HG03103 (cell line): Measurements from ENCODE around the gene MCF2L.
"Not testable (repeated sequence)": the region's sequence is repeated elsewhere in the genome, so short reads cannot be mapped to it uniquely, and the experiment has no call there.

Source experiments
- ATAC-seq: cut with Tn5 transposase; IDR thresholded peaks from one replicate; pipeline ENCODE4 v1.9.1; 2021; ENCODE audit warnings: low read depth; ENCODE audit not compliant: unreplicated experiment

The MCF2L gene

DNA sequence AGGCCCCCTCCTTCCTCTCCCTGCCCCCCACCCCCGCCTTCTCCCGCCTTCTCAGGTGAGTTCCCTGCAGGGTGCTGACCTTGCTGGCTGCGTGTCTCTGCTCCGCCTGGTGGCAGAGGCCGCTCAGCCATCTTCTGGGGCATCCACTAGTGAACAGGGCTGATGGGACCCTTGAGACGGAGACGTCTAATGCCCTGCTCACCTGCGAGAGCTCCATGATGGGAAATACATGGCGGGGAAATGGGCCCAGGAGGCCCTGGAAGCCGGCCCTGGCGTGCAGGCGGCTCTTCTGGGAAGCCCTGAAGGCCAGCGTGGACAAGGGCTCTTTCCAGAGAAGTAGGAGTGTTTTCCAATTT is 121.4 kb downstream of the MCF2L start:
- no peak for ATAC-seq

DNA sequence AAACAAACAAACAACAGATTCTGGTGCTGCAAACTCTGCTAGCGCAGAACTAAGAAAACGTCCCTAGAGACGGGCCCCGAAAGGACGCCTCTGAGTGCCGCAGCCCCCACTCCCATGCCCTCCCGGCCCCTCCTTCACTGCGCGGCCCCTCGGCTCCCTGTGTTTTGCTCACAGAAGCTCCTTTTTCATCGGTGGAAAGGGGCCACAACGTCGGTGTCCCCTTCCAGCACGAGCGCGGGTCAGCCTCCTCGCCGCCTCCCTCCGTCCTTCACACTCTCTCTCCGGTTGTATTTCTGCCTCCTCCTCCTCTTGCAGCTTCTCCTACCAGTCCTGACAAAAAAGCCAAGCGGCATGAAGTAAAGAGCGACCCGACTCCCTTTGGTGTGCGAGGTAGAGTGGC is 121.8 kb downstream of the MCF2L start:
- ATAC-seq, result no peak

DNA sequence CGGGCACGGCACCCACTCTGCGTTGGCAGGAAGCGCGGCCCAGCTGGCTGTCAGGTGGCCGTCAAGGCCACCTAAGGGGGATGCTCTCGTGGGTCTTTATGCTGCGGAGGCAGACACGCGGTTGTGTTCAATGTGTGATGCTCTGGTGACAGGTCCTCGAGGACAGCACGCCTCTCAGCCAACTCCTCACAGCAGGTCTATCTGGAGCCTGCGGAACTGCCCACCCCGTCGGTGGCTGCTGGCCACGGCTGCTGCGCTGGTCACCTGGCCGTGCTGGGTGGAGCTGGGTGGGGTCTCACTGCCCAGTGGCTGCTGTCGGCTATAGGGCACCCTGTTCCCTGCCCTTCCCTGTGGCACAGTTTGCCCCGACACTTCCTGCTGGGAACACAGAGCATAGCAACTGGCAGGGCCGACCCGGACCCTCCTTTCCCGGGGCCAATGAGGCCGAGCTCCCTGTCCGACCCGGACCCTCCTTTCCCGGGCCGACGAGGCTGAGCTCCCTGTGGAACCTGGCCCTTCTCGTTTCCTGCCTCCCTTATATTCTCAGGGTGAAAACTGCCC is 122.3 kb downstream of the MCF2L start:
- ATAC-seq, result no peak

DNA sequence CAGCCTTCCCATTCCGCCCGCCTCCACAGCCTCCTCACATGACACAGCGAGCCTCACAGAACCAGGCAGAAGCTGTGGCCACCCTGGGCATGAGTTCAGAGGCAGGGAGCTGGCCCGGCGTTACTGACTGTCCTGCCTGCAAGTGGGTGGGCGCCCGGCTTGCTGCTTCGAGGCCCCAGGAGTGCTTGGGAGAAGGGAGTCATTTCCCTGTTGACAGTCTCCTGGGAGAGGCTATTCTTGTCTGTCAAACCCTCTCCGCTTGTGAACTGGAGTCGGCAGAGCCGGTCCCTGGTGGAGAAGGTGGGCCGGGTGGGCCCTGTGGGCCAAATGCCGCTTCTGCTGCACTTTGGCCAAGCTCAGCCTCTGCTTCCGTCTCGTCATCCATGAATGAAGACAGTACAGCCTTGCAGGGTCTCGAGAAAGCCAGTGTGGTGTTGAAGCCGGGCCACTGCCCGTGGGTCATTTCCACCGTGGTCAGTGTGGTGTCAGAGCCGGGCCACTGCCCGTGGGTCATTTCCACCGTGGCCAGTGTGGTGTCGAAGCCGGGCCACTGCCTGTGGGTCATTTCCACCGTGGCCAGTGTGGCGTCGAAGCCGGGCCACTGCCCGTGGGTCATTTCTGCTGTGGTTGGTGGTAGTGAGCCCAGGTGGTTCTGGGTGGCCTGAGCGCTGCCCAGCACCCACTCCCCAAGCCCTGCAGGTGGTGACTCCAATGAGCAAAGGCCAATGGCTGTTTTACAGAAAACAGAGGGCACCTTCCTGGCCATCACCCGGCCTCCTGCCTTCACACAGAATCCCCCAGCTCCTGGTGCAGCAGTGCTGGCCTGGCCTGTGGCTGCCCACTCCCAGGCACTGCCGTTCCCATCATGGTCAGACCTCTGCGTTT is 123.1 kb downstream of the MCF2L start:
- no peak for ATAC-seq

DNA sequence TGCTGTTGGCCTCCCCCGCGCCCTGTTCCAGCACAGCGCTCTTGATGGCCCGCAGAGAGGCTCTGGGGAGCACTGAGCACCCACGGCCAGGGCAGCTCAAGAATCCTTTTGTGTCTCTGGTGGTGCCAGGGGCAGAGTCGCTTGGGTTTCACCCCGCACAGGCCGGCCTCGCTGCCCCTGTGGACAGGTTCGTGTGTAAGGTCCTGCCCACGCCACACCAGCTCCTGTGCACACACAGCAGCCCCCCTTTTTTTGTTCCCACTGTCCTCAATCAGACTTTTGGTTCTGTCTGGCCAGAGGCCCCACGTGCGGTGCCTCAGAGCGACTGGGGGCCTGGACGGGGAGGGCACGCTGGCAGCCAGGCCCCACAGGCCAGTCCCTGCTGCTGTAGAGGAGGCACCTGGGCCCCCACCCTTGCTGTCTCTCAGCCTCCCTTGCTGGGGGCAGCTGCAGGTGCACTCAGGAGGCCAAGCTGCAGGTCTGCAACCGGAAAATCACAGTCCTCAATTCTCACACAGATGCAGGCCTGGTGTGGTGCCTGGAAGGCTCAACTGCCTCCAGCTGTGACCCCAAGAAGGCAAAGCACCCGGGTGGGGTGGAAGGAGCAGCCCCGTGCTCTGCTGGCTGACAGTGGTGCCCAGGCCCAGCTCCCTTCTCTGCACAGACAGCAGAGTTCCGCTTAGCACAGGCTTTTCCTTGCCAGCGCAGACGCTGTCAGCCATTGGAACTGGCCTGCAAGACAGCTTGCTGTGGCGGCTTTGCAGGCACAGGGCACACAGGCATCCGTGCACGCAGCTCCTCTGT is 124.0 kb downstream of the MCF2L start:
- ATAC-seq, result no peak

DNA sequence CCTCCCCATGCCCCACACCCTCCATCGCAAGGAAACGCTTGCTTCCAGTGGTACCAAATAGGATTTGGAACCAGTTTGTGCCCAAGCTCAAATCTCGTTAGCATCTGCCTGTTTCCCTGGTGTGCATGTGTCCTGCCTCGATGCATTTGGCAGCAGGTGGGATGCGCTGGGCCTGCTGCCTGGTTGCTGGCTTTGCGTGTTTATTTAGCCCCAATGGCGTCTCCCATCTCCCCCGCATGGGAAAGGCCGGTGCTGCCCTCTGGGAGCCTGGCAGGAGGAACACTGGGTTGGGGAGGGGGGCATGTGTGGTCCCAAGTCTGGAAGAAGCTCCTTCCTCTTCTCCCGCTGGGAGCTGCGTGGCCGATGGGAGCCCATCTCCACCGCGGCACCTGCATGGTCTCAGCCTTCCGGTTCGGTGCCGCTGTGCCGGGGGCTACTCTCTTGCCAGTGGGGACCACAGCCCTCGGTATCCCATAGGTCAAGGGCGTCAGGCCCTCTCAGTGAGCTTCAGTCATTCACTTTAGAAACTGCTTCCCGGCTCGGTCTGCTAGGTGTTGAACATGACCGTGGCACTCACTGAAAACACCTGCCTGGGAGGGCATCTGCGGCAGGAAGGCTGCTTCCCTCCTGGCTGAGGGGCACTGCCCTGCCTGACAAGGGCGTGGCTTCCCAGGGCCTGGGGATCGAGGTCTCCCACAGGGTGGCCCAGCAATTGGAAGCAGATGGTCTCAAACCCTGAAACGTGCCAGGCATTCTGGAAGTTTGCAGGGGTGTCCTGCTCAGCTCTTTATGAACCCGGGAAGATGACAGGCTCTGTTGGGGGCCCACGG is 124.8 kb downstream of the MCF2L start:
- ATAC-seq, result no peak

DNA sequence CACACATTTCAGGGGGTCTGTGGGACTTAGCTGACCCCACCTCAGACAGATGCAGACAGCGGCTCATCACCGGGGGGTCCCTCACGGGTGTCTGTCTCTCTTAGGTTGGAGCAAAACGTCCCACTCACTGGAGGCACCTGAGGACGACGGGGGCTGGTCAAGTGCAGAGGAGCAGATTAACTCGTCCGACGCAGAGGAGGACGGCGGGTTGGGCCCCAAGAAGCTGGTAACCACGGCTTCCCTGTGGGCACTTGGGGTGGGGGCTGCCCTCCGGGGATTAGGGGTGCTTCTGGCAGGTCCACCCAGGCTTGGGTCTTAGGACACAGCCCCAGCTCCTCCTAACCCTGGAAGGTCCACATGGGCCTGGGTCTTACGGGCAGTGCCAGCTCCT is 125.4 kb downstream of the MCF2L start:
- ATAC-seq, result no peak

DNA sequence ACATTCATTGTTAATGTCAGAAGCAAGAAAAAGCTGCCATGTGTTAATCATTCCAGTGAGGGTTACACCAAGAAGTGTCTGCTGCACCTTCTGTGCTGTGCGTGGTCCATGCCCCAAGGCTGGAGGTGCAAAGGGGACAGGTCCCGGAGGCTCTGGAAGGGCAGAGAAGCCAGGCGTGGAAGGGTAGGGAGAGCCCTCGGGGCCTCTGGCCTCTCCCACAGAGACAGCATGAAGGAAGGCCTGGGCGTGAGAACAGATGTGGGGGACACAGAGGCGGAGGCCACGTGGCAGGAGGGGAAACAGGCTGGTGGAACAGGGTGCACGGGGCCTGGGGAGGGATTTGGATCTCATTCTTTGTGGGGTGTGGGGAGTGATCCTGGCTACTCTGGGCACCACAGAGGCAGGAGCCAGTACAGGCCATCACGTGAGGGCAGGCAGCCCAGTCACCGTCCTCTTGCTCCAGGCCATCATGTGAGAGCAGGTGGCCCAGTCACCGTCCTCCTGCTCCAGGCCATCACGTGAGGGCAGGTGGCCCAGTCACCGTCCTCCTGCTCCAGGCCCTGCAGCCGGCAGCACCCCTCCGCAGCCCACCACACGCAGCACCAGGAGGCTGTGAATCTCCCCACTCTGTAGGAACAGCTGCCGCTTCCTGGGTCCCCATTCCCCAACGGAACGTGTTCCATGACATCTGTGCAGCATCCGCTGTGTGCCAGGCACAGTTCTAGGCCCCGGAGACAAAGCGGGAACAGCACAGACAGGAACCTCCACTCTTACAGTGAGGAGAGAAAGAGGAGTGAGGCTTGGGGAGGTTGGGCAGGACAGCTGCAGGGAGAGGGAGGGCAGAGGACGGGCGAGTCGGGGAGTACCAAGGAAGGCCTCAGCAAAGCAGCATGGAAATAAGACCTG is 126.4 kb downstream of the MCF2L start:
- no peak for ATAC-seq

DNA sequence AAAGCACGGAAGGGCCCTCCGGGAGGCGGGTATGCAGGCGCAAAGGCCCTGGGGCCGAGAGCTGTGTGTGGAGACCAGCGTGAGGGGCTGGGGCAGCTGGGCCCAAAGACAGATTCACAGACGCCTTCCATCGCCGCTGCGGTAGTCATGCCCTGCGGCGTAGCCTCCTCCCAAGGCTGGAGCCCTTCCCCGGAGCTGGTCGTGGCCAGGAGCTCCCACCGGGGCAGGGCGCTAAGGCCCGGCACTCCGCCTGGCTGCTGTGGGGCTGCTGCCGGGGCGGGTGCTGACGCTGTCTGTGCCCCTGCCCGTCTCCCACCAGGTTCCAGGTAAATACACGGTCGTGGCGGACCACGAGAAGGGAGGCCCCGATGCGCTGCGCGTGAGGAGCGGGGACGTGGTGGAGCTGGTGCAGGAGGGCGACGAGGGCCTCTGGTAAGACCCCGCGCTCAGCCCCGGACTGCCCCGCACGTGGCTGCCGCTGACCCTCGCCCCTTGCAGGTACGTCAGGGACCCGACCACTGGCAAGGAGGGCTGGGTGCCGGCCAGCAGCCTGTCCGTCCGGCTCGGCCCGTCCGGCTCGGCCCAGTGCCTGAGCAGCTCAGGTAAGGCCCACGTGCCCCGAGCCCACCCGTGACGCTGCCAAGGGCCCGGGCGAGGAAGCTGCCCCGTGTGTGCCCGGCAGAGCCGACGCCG is 127.2 kb downstream of the MCF2L start:
- no peak for ATAC-seq

DNA sequence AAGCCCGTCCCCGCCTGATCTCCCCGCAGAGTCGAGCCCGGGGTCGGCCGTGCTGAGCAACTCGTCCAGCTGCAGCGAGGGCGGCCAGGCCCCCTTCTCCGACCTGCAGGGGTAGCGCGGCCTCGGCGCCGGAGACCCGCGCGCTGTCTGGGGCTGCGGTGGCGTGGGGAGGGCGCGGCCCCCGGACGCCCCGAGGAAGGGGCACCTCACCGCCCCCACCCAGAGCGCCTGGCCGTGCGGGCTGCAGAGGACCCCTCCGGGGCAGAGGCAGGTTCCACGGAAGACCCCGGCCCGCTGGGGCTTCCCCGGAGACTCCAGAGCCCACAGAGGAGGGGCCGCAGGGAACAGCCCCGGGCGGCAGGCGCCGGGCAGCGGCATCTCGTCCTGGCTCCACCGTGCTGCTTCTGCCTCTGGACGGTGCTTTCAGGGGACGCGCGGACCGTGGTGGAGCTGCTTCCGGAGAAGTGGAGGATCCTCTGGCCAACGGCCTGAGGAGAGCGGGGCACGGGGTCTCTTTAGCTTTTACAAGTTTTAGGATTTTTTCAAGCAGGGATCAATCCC is 127.8 kb downstream of the MCF2L start:
- ATAC-seq, result no peak

DNA sequence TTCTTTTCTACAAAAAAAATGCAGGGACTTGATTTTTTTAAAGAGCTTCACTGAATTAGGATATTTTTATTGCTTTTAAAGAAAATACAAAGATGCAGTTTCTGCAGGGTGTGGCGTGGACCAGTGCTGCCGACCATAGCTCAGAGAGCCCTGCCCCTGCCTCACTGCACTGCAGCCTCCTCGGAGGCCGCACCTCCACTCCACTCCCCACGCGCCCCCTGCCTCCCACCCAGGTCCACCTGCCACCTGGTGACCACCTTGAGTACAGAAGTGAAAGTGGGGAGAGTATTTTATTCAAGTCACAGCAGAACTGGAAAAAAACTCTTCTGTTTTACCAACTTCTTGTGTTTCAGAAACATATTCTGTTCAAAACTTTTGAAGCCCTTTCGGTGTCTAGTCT is 128.6 kb downstream of the MCF2L start:
- no peak for ATAC-seq

DNA sequence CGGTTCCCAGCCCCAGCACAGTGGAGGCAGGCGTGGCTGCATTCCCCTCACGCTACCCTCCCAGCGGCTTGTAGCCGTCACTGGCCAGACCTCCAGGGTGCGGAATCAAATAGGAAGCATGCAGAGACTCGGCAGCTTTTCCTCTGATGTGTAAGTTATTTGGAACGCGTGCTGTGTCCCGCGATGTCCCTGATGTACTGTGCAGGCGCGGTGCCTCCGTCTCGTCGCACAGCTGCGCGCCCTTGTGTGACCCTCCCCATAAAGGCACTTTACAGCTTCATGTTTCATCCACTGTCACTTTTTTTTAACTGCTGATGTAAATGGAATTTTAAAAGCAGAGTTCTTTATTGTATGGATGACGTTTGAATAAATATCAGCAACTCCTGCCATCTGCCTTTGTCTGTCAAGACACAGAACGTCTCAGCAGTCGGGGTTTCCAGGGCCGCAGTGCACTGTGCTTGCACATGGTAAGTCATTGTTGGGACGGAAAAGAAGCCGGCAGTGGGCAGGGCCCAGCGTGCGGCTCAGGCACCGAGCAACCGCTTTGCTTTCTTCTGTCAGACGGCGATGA is 129.2 kb downstream of the MCF2L start:
- no peak for ATAC-seq

DNA sequence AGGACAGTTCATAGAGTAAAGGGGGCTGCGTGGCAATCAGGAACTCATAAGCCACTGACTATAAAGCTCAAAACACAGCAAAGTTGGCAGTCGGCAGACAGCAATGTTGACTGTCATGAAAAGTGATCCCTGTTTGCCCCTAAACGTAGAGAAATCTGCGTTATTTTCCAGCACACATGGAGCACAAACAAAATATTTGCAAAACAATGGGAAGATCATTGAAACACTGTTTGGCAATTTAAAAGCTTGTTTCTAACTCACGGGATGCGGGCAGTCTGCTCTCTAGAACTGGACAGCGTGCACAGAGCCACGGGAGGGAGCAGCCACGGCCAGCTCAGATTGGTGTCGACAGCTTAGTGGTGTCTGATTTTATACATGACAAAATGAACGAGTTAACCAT is 130.1 kb downstream of the MCF2L start:
- ATAC-seq, result no peak

DNA sequence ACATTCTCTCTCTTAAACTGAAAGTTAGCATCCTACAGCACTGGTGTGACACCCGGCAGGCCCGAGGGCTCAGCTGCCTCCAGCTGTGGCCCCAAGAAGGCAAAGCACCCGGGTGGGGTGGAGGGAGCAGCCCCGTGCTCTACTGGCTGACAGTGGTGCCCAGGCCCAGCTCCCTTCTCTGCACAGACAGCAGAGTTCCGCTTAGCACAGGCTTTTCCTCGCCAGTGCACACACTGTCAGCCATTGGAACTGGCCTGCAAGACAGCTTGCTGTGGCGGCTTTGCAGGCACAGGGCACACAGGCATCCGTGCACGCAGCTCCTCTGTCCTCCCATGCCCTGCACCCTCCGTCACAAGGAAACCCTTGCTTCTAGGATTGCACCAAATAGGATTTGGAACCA is 133.3 kb downstream of the MCF2L start:
- ATAC-seq, result not testable (repeated sequence)

DNA sequence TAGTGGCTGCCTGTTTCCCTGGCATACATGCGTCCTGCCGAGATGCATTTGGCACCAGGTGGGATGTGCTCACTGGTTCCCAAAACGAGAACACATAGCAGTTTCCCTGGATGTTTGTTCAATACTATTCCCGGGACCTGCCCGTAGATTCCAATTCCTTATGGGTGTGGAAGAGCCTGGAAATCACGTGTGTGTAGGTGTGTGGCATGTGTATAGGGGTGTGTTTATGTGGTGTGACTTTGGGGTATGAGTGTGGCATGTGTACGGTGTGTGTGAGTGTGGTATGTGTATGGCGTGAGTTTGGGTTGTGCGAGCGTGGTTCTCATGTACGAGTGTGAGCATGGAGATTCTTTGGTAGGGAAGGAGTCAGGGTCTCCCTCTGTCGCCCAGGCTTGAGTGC is 133.7 kb downstream of the MCF2L start:
- ATAC-seq, result no peak

DNA sequence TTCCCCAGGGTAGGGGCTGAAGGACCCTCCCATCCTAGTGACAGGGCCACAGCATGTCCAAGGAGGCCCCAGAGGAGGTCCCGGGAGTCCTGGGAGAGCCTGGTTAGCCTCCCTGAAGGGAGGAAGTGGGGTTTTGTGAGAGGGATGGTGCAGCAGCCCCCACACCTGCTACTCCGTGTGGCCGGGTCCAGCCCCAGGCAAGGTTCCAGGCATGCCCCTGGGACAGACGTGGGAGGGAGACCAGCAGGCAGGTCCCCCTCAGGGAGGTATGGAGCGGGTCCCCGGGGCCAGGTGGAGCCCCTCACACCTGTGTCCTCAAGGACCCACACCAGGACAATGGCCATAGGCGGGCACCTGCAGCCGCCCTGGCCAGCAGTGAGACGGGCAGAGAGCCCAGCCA is 134.6 kb downstream of the MCF2L start:
- ATAC-seq, result no peak

DNA sequence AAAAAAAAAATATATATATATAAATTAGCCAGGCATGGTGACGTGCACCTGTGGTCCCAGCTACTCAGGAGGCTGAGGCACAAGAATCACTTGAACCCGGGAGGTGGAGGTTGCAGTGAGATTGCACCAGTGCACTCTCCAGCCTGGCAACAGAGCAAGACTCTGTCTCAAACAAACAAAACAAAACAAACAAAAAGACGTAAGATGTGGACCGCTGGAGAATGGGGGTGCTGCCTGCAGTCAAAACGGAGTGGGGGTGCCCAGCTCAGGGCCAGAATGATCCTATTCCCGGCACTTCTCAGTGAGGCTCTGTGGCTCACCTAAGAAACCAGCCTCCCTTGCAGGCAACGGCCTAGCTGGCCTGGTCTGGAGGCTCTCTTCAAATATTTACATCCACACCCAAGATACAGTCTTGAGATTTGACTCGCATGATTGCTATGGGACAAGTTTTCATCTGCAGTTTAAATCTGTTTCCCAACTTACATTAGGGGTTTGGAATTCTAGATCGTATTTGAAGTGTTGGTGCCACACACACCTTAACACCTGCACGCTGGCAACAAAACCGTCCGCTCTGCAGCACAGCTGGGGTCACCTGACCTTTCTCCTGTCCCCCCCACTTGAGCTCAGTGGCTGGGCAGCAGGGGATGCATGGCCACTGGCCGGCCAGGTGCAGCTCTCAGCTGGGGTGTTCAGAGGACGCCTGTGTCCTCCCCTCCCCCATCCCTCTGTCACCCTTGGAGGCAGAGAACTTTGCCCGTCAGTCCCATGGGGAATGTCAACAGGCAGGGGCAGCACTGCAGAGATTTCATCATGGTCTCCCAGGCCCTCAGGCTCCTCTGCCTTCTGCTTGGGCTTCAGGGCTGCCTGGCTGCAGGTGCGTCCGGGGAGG is 136.3 kb downstream of the MCF2L start, which contains the start of gene F7:
F7 (plus strand) TSS at position 760 of the 889 bp plus-strand sequence; CDS start at position 811, 51 bp downstream.
- ATAC-seq, result no peak
